Stimulated activated CD4-positive, alpha-beta T cell treated with anti-CD3 and anti-CD28 coated beads, Interleukin-12 subunit alpha, Interleukin-12 subunit beta, amount 100 ng/mL, for 4 hours (primary cell): ENCODE measurements around the gene AZU1.

Source experiments
- DNase-seq: peaks from one replicate; pipeline ENCODE4 v3.0.0-alpha.2; 2020

AZU1 gene

DNA sequence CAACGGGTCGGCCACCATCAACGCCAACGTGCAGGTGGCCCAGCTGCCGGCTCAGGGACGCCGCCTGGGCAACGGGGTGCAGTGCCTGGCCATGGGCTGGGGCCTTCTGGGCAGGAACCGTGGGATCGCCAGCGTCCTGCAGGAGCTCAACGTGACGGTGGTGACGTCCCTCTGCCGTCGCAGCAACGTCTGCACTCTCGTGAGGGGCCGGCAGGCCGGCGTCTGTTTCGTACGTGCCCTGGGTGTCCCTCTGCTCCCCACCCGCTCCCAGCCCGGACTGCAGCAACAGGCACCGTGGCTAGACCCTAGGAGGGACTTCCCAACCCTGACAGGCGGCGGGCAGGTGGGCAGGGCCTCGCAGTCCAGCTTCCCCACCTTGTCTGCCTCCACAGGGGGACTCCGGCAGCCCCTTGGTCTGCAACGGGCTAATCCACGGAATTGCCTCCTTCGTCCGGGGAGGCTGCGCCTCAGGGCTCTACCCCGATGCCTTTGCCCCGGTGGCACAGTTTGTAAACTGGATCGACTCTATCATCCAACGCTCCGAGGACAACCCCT, 28.0 kb downstream of the AZU1 start:
- no peak for DNase-seq

DNA sequence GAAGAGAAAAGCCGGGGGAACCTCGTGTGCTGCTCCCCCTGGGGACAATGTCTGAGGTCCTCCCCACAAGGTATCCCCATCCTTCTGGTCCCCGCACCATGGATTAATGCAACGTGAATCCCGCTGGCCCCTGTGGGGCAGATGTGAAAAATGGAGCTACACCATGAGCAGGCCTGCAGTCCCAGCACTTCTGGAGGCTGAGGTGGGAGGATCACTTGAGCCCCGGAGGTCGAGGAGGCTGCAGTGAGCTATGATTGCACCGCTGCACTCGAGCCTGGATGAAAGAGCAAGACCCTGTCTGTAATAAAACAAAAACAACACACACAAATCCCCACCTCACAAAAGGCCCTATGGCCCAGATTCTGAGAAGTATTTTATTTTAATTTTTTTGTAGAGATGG, 30.6 kb downstream of the AZU1 start:
- no peak for DNase-seq

DNA sequence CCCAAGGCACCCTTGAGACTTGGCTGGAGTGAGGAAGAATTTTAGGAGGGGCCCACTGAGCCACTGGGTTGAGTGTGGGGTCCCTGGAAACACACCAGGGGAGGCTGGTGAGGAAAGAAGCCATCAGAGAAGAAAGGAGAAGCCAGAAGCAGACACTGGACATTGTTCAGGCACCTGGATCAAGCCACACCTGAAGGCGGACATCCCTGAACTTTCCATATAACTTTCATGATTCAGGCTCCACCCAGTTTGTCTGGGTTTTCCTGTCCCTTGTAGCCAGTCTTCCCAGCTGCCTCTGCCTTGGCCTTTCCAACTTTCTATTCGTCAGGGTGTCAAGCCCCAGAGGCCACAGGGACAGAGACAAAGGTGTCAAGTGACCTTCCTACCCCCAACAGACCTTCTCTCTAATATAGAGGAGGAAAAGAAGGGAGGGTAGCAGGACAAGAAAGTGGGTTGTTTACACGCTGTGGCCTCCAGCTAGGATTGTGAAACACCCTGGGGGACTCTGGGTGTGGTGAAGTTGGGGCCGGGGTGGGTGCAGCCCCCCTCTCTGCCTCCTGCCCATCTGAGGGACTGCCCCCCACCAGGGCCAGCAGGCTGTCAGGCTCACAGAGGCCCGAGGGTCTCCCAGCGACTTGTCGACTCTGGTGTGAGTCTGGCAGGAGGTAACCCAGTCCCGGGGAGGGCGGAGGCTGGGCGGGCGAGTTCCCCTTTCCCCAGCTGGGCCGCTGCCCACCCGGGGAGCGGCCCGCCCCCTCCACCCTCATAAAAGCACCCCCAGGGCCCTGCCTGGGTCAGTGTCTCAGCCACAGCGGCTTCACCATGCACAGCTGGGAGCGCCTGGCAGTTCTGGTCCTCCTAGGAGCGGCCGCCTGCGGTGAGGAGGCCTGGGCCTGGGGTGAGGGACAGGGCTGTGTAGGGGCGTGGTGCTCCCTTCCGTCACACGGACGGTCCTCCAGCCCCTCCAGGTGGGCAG, 31.5 kb downstream of the AZU1 start, which contains the start of gene CFD:
CFD (plus strand) TSS at position 797 of the 976 bp plus-strand sequence; CDS start at position 823, 26 bp downstream.
- no peak for DNase-seq

DNA sequence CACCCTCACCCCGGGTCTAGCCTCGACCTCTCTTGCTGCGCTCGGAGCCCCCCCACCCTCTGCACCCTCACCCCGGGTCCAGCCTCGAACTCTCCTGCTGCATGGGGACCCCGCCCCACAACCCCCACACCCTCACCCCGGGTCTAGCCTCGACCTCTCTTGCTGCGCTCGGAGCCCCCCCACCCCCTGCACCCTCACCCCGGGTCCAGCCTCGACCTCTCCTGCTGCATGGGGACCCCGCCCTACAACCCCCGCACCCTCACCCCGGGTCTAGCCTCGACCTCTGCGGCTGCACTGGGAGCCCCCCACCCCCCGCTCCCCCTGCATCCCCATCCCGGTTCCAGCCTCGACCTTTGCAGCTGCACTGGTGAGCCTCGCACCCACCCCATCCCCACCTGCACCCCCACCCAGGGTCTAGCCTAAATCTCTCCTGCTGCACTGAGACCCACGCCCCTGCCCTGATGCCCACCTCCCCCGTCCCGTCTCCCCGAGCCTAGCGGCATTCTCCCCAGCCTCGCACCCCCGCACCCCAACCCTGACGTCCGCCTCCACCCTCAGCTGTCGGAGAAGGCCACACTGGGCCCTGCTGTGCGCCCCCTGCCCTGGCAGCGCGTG, 33.6 kb downstream of the AZU1 start:
- no peak for DNase-seq

DNA sequence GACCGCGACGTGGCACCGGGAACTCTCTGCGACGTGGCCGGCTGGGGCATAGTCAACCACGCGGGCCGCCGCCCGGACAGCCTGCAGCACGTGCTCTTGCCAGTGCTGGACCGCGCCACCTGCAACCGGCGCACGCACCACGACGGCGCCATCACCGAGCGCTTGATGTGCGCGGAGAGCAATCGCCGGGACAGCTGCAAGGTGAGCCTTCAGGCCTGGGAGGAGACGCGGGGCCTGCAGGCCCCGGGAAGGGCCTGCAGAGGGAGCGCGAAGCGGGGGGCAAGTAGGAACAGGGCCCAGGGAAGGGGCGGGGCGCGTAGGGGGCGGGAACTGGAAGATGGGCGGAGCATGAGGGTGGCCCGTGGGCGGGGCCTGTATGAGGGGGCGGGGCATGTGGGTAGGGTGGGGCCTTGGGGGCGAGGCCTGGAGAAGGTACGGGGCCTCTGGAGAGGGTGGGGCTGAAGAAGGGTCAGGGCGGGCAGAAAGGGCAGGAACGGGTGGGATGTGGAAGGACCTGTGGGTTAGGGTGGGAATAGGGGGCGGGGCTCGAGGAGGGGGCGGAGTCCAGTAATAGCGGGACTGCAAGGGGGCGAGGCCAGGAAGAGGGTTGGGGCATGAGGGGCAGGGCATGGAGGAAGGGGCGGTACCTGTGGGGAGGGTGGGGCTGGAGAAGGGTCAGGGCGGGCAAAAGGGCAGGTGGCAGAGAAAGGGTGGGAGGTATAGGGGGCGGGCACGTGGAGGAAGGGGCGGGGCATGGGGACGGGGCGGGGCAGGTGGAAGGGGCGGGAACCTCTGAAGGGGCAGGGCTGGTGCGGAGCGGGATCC, 34.3 kb downstream of the AZU1 start:
- DNase-seq: peak; percentile 65

DNA sequence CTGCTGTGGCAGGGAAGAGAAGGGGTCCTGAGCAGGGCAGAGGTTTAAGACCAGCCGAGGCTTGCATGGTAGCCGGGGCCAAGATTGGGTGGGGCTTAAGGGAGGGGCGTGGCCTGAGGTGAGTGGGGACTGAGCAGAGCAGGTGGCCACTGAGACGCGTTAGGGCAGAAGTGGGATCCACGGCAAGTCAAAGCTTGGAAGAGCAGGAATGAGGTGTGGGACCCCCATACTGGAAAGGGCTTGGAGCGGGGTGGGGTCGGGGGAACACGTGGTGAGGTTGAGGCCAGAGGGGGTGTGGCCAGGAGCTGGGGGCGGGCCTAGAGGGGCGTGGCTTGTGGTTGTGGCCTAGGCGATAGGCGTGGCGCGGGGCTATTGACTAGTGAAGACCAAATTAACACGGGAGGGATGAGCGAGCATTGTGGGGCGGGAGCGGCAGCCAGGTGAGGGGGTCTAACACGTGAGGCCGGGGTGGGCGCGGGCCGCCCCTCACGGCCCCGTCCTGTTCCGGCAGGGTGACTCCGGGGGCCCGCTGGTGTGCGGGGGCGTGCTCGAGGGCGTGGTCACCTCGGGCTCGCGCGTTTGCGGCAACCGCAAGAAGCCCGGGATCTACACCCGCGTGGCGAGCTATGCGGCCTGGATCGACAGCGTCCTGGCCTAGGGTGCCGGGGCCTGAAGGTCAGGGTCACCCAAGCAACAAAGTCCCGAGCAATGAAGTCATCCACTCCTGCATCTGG, 35.1 kb downstream of the AZU1 start:
- DNase-seq: peak; percentile 69

DNA sequence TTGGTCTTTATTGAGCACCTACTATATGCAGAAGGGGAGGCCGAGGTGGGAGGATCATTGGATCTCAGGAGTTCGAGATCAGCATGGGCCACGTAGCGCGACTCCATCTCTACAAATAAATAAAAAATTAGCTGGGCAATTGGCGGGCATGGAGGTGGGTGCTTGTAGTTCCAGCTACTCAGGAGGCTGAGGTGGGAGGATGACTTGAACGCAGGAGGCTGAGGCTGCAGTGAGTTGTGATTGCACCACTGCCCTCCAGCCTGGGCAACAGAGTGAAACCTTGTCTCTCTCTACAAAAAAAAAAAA, 35.6 kb downstream of the AZU1 start:
- no peak for DNase-seq

DNA sequence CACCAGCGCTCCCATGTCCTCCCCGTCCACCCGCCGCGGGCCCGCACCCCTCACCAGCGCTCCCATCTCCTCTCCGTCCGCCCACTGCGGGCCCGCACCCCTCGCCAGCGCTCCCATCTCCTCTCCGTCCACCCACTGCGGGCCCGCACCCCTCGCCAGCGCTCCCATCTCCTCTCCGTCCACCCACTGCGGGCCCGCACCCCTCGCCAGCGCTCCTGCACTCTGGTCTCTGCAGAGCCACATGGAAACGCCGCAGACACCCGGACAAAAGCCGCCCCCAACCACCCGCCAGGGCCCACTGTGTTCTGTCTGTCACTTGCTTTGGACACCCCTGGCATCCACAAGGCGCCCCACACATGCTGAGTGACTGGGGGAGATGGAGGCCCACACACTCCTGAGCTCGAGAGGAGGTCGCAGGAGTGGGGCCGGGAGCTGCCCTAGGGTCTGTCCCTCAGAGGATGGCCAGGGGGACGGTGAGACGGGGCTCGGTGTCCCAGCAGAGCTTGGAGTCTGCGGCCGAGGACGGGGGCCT, 39.2 kb downstream of the AZU1 start:
- no peak for DNase-seq

DNA sequence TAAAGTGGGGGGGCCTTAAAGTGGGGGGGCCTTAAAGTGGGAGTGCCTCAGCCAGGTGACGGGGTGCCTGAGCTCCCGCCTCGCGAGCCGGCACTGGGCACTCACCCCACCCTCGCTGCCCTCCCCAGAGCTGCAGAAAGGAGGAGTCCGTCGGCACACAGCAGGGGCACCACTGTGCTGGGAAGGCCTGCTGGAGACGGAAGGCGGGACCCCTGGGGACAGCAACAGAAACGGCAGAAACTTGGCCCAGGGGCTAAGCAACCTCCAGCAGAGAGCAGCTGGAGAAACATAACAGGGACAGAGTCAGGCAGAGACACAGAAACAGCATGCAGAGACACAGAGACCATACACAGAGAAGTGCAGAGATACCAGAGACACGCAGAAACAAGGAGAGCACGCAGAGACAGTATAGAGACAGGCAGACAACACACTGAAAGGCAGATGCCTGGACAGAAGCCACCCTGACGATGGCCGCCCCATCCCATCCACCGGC, 39.7 kb downstream of the AZU1 start:
- DNase-seq: no peak

DNA sequence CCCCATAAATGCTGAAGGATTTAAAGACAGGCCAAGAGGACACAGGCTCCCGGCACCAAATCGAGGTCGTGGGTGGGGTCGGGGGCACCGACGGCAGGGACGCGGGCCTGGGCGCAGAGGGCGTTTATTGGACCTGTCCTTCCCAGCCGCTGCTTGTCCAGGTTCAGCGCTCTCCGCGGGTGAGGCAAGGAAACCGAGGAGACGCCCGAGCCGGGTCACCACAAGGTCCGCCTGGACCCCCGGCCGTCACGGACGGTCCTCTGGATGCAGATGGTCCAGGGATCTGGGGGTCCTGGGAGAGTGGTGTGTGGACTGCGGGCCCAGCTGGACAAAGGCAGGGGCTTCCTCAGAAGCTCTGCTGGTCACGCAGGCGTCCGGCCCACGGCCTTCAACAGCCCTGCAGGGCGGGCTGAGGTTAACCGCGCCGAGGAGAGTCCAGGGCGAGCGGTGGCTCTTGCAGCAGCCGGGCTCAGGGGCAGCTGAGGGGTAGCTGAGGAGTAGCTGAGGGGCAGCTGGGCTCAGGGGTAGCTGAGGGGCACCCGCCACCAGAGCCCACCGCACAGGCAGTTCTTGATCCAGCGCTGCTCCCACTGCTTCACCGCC, 40.3 kb downstream of the AZU1 start:
- no peak for DNase-seq

DNA sequence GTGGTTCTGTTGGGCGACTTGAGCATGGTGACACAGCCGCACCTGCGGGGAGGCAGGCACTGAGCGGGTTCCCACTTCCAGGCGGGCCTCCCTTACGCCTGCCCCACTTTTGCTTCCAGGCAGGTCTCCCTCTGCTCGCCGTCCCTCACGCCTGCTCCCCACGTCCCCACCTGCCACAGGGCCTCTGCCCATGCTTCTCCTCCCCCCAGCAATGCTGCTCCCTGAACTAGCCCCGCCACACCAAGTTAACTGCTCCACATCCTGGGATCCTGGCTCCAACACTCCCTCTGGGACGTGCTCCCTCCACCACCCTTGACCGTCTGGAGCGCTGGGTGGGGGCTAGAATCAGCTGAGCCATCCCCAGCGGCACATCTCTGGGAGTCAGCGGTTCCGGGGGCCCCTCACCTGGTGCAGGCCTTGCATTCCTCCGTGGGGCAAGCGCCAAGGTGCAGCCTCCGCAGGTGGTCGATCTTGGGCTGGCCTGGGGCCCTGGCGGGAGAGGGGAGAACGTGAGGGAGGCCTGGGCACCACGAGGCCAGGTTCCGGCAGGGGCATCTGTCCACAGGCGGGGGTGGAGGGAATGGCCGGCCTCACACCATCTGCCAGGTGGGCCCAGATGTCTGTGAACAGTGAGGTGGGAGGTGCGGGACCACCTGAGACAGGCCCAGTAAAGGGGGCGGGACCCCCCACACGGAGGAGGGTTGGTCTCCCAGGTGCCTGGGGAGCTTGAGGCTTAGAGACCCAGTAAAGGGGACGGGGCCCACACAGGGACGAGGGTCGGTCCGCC, 41.0 kb downstream of the AZU1 start:
- no peak for DNase-seq

DNA sequence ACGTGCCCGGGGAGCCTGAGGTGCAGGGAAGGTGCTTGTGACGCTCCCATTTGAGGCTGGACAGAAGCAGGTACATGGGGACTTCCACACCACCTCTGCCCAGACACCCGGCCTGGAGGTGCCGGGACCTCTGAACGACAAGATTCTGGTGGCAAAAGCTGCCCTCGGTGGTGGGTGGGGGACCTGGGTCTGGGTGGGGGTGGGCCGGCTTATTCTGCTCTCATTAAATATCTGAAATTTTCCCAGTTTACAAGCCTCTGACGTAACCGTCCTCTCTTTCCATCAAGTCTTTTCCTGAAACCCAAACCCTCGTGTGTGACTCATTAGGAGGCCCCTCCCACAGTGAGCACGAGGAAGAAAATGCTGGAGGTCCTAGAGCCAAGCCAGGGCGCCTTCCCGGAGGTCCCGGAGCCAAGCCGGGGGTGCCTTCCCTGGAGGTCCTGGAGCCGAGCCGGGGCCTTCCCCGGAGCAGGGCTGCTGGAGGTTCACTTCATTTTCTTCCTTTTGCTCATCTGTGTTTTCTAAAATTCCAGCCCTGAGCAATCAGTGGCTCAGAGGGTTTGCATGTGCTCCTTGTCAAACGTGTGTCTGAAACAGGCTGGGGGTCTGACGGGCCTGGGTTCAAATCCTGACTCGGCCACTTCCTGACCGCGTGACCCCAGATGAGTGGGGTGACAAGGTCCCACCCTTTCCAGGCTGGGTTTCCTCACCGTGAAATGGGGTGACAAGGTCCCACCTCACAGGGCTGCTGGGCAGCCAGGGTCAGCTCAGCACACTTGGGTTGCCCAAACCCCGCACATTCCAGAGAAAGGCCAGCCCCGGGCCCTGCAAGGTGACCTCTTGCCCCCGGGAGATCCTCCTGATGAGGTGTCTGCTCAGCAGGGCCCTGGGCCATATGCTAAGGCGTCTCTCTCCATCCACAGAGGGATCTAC, 41.9 kb downstream of the AZU1 start:
- no peak for DNase-seq

DNA sequence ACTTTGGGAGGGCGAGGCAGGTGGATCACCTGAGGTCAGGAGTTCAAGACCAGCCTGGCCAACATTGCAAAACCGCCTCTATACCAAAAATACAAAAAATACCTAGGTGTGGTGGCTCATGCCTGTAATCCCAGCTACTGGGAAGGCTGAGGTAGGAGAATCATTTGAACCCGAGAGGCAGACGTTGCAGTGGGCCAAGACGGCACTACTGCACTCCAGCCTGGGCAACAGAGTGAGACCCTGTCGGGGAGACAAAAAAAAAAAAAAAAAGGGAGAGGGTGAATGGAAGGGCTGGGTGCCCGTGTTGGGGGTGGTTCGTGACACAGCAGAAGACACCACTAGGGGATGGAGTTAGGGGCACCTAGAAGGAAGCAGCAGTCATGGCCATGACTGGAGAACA, 42.7 kb downstream of the AZU1 start:
- DNase-seq: no peak

DNA sequence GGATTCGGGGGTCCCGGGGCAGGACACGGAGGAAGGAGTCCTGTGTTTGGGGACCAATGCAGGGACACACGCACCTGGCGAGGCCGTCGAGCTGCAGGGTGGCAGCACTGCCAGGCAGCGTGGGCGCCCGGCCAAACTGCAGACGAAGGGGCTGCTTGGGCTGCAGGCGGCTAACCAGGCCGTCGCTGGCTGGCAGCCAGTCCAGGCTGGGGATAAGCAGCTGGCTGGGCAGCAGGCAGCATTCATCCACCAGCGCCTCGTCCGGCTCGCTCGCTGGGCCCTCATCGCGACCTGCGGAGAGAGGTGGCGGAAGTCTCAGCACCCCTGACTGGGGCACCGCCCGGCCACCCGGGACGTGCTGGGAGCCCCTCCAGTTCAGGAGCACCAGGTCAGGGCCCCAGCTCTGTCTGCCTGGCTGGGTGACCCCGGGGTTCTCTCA, 43.3 kb downstream of the AZU1 start:
- no peak for DNase-seq

DNA sequence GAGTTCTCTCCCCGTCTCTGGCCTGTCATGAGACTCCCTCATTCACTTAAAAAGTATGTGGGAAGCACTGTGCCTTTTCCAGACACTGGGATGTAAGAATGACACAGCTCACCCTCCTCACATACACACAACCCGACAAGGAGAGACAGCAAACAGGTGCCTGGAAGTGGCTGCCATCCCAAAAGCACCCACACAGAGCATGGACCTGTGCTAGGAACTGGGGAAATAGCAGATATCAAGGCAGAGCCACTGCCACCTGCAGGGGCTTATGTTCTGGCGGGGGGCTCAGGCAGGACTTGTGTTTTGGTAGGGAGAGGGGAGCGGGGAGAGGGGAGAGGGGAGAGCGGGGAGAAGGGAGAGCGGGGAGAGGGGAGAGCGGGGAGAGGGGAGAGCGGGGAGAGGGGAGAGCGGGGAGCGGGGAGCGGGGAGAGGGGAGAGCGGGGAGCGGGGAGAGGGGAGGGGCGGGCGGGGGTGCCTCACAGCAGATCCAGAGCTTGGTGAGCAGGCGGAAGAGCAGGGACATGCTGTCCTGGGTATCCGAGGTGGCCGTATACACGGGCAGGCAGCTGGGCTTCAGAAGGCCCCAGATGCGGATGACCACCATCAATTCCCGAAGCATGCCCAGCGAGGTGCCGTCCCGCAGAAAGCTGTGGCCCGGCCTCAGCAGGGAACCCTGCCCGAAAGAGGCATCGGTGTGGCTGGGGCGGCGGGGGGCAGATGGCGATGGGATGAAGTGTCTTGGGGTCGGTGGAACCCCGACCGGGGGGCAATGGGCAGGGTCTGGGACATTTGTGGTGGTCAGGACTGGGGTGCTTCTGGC, 44.0 kb downstream of the AZU1 start:
- DNase-seq: no peak

DNA sequence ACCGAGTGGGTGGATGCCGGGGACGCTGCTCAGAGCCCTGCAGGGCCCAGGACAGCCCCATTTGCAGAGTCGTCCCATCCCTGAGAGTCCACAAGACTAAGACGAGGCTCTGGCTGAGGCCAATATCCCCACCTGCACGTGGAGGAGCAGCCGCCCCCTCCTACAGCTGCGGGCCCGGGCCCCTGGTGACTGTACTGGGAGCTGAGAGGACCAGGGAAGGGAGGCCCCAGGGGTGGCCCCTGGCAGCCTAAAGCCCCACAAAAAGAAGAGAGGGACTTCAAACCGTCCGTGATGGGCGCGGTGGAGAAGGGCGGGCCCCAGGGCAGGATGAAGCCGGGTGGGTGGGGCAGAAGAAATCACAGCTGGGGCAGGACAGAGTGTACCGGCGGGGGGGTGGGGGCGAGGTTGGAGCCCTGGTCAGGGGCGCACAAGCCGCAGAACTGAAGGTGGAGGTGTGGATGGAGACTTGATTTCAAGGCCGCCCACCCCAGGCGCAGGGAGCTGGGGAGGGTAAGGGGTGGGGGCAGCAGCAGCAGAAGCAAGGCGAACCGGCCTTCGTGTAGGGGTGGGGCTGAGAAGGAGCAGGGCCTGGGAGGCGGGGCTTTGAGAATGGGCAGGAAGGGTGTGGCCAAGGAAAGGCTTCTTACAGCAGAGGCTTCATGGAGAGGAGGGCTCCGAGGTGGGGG, 44.8 kb downstream of the AZU1 start:
- DNase-seq: peak; percentile 65

DNA sequence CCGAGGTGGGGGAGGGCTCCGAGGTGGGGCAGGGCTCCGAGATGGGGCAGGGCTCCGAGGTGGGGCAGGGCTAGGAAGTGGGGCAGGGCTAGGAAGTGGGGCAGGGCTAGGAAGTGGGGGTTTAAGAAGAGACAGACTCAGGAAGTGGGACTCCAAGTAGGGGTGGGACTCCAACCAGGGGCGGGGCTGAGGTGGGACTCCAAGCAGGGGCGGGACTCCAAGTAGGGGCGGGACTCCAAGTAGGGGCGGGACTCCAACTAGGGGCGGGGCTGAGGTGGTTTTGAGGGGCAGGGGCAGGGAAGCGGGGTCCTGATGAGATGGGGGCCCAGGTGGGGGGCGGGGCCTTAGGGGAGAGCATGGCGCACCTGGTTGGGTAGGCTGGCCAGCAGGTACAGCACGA, 45.4 kb downstream of the AZU1 start:
- peak; percentile 44 for DNase-seq

DNA sequence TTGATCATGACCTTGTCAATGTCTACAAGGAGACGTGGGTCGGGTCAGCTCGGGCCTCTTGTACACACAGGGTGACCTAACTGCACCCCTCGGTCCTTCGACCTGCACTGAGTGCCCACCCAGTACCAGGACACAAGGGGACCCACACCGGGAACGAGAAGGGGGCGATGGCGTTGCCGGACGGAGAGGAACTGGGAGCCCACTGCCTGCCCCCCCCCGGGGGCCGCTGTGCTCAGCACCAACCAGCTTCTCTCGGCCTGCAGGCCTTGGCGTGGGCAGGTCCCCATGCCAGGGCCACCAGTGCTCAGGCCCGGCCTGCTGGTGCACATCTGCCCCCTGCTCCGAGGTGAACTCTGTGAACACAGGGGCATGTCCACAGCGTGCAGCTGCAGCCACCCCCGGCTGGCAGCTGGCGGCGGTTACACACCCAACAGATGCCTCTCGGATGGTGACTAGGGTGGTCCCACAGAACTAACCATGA, 46.0 kb downstream of the AZU1 start:
- no peak for DNase-seq
